HG03175 (cell line): ENCODE data around the gene SLC2A3.
A peak's percentile ranks its signal among the peaks of the same experiment; 100 is the strongest.
"Not testable (repeated sequence)": the region's sequence is repeated elsewhere in the genome, so short reads cannot be mapped to it uniquely, and the experiment has no call there.

ENCODE experiments used
- ATAC-seq: cut with Tn5 transposase; IDR thresholded peaks from one replicate; pipeline ENCODE4 v1.9.1; 2021; ENCODE audit warnings: mild to moderate bottlenecking, moderate library complexity; ENCODE audit not compliant: unreplicated experiment

Gene SLC2A3

DNA sequence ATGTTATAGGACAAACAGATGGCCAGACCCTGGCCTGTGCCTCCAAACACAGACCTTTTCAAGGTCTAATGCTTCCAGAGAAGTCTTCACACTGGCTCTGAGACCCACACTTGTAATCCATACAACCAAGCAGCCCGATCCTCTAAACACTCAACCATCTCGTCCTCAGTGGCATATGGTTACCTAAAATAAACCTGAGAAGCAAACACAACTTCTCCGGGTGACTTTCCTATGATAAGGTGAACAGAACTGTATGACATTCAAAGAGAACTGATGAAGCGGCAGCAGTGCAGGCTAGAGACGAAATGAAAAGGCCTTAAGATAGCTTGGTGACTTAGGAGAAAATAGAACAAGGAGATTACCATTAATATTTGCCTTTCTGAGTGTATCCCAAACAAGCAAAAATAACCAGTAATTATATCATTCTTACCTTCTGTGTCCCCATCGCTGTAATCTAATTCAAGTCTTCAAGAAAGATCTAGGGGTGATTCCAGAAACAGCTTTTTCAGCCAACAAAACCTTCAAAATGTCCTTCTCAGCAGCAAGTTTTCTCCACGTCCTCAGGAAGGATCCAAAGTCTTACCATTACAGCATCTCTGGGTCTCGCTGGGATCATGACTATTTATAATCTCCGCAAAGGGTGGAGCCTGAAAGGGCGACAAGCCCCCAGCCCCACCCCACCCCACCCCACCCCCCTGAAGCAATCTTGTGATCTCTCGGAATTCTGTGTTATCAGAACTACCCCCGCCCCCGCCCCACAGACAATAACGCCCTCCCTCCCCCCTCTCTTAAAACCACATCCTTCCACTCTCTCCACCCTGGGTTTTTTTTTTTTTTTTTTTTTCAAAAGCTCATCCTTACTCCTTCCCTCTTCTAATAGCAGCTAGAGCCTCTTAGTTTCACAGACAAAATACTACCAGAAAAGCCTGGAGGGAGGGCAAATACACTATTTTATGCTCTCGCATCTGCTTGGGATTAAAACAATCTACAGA is at the start of gene SLC2A3:
TSS of gene SLC2A3 (minus strand) at position 598 of the 992 bp plus-strand sequence. CDS start at position 445, 153 bp downstream.
- peak; percentile 40 for ATAC-seq

DNA sequence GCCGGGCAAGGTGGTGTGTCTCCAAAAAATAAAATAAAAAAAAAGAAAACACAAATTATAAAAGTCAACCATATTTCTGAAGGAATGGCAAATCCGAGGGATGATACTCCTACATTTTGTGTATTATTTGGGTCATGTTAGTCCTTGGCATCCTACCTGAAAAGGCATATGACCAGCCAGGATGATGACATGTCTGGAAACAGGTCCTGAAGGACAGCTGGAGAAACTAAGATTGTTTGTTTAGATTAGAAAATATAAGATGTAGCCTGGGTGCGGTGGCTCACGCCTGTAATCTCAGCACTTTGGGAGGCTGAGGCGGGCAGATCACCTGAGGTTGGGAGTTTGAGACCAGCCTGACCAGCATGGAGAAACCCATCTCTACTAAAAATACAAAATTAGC is 48.9 kb upstream of the SLC2A3 start:
- no peak for ATAC-seq

DNA sequence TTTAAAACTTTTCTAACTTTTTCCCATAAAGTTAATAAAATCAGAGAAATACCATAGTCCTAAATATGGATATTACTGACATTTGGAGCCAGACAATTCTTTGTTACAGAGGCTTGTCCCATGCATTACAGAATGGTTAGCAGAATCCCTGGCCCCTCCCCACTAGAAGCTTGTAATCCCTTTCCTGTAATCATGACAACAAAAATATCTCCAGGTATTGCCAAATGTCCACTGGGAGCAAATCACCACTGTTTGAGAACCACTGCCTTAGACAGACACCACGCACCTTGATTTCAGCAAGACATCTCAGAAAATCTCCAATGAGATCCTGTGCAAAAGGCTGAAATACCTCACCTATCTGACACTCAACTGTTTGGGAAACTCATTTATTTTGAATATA is 47.5 kb upstream of the SLC2A3 start:
- not testable (repeated sequence) for ATAC-seq

DNA sequence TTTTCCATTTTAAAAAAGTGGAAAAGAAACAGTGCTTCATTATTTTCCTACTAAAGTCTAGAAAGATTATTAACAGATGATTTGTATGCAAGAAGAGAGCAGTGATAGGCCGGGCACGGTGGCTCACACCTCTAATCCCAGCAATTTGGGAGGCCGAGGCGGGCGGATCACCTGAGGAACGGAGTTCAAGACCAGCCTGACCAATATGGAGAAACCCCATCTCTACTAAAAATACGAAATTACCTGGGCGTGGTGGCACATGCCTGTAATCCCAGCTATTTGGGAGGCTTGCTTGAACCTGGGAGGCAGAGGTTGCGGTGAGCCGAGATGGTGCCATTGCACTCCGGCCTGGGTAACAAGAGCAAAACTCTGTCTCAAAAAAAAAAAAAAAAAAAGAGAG is 47.0 kb upstream of the SLC2A3 start:
- ATAC-seq: not testable (repeated sequence)

DNA sequence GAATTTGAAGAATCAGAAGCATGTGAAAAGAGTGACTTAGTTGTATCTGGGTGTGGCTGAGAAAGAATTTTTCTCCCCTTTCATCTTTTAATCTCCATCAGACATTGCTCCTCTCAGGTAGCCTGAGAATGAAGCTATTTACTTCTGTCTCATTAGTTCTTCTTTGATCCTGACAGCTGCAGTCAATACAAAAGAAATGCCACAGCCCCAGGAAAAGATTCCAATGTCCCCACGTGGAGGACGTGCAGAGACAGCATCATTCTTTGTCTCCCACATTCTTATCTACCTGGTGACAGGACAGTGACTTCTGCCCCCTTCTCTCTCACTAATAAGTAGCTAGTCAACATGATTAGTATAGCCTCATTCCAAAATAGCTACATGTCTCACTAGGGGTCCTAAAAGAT is 46.3 kb upstream of the SLC2A3 start:
- ATAC-seq: not testable (repeated sequence)

DNA sequence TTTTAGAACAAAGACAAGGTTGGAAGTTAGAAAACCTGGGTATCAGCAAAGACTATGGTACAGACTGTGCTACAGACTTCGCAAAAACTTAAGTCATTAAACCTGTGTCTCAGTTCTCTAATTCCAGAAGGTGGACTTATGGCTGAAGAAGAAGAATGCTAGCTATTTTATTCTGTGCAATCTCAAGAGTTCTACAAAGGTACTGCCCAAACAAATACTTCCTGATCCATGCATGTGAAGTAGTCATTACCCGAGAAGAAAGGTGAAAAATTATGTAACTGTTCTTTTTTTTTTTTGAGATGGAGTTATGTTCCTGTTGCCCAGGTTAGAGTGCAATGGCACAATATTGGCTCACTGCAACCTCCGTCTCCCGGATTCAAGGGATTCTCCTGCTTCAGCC is 45.5 kb upstream of the SLC2A3 start:
- no peak for ATAC-seq

DNA sequence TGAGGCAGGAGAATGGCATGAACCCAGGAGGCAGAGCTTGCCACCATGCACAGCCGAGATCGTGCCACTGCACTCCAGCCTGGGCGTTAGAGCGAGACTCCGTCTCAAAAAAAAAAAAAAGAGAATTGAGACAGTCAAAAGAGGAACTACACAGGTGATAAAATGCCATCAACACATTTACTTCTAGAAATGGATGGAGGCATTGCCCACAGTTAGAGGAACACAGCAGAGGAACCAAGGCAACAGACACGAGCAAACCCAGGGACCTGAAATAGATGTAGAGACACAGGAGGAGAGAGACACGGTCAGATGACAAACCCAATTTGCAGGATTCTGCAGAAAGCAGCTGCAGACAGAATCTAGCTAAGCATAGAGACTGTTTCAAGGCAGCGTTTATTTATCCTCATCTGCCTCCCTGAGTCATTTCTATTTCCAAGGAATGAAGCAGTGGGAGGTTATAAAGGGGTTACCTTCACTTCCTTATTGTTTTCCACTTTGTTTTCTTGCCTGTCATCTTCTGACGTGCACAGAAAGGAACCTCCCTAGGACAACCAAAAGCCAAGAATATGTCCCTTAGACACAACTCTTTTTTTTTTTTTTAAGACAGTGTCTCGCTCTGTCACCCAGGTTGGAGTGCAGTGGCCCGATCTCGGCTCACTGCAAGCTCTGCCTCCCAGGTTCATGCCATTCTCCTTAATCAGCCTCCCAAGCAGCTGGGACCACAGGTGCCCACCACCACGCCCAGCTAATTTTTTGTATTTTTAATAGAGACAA is 41.6 kb upstream of the SLC2A3 start:
- peak; percentile 91 for ATAC-seq

DNA sequence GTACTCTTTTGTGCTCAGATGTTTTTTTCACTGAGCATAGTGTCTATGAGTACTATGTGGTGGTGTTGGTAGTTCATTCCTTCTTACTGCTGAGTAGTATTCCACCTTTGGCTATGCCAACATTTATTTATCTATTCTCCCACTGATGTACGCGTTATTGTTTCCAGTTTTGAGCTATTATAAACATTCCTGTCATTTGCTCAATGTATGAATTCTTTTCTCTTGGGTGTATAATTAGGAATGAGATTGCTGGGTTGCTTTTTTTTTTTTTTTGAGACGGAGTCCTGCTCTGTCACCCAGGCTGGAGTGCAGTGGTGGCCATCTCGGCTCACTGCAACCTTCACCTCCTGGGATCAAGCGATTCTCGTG is 37.5 kb upstream of the SLC2A3 start:
- no peak for ATAC-seq

DNA sequence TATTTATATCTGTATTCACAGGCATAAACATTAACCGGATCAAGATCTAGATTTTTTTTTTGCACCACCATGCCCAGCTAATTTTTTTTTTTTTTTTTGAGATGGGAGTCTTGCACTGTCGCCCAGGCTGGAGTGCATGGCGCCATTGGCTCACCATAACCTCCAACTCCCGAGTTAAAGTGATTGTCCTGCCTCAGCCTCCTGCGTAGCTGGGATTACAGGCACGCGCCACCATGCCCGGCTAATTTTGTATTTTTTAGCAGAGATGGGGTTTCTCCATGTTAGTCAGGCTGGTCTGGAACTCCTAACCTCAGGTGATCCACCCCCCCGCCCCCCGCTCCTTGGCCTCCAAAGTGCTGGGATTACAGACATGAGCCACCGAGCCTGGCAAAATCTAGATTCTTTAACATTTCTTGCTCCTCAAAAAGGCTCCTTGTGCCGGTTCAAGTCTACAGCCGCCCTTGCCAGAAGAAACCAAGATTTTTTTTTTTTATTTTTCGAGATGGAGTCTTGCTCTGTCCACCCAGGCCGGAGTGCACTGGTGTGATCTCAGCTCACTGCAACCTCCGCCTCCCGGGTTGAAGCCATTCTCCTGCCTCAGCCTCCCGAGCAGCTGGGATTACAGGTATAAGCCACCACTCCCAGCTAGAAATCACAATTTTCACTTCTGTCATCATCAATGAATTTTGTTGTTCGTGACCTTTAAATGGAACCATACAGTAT is 36.9 kb upstream of the SLC2A3 start:
- ATAC-seq: no peak

DNA sequence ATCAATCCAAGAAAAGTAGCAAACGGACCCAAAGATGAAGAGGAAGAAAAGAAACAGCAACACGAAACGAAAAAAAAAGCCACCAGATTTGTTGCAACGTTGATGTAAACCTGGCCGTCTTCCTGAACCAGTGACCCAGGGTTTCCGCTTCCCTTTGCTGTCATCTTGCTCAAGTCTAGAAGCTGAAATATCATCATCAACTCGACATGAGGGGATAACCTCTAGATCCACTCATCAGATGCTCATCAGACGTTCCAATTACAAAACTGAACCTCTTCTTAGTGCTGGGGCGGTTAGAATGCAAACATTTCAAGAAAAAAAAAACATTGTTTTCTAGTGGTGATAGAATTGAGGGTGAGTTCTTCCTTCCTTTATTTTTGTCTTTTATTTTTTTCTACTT is 36.3 kb upstream of the SLC2A3 start:
- ATAC-seq: not testable (repeated sequence)

DNA sequence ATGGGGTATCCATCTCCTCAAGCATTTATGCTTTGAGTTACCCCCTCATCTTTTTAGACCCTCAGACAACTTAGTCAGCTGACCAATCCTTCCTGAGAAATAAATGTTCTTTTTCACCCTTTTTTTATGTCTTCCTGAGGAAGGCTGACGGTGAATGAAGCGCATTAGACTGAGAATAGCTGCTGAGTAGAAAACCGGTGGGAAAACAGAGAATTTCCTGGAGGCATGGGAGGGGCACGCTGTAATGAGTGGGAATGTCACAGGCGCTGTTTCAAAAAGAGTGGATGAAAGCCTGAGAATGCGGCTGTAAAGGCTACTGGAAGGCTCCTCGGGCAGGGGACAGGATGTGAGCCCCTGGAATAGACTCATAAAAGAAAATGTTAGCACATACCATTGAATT is 35.8 kb upstream of the SLC2A3 start:
- not testable (repeated sequence) for ATAC-seq

DNA sequence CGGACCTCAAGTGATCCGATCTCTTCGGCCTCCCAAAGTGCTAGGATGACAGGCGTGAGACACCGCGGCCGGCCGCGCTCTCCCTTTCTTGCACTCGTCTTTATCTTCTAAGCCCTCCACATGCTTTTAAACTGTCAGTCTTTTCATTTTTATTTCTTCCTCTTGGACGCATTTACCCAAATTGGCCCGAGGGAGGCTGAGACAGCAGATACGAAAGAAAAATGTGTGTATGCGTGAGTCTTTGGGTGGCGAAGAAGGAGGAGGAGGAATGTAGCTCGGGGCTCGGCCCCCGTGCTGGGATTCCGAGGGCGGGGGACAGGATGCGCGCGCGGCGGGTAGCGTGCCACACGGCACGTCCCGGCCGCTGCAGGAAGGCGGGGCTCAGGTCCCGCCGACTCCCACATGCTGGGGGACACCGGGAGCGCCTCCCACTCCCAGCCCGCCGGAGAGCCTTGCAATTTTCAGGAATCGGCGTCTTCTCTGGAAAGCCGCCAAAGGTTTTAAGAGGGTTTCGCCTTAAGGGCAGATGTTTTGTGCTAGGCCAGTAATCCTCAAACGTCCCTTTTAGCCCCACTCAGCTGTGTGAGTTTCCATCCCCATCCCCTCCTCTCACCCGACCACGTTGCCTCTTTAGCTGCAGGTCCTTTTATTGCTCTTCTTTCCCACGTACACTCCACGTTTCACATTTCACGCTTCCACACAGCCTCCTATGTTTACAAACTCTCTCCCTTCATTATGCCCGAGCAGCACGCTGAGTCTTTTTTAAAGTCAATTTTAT is 34.7 kb upstream of the SLC2A3 start:
- ATAC-seq: peak; percentile 93

DNA sequence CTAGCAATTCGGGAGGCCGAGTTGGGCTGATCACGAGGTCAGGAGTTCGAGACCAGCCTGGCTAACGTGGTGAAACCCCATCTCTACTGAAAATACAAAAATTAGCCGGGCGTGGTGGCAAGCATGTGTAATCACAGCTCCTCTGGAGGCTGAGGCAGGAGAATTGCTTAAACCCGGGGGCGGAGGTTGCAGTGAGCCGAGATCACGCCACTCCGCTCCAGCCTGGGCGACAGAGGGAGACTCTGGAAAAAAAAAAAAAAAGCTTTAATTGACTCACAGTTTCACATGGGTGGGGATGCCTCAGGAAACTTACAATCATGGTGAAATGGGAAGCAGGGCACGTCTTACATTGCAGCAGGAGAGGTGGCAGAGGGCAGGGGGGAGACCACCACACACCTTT is 30.6 kb upstream of the SLC2A3 start:
- no peak for ATAC-seq

DNA sequence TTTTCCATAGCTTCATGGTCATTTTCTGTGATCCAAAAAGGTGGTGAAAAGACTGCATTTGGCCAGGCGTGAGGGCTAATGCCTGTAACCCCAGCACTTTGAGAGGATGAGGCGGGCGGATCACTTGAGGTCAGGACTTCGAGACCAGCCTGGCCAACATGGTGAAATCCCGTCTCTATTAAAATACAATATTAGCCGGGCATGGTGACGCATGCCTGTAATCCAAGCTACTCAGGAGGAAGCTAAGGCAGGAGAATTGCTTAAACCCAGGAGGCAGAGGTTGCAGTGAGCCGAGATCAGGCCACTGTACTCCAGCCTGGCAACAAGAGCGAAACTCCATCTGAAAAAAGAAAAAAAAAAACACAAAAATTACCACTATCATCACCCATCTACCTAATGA is 28.7 kb upstream of the SLC2A3 start:
- not testable (repeated sequence) for ATAC-seq

DNA sequence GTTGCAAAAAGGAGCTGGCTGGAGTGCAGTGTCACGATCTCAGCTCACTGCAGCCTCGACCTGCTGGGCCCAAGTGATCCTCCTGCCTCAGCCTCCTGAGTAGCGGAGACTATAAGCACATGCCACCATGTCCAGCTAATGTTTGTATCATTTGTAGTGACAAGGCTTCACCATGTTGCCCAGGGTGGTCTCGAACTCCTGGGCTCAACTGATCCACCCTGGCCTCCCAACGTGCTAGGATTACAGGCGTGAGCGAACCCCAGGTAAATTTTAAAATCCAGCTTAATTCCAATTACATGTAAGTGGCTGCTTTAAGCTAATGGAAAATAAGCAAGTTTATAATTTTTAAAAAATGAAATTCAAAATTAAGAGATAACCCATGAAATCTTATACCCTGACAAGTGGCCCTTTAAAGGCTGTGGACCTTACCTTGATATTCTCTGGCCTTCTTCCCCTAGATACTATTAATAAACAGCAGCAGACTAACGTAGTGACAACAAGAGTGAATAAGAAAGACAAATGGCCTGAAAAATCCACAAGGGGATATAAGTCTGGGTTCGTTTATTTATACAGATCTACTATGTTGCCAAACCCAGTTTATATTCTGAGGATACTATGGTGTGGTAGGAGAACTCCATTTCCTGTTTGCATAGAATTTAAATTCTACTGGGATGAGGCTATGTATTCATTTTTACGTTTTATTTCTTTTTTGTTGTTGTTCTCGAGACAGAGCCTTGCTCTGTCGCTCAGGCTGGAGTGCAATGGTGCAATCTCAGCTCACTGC is 25.6 kb upstream of the SLC2A3 start:
- no peak for ATAC-seq

DNA sequence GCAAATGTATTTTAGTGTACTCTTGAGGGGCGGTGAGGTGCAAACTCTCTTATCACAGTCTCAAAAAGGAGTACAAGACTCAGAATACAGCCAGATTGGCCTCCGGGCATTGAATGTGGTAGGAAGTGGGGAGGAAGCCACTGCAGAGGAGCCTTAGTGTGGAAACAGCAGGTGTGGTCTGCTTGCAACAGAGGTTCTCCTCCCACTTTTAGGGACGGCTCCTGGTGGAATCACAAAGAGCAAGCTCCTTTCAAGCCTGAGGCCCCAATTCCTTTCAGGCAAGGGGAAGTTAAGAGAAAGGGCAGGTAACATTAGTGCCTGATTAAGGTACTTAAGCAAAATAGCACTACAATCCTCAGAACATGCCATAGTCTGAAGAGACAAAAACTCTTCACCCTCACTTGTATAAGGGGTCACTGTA is 23.7 kb upstream of the SLC2A3 start:
- no peak for ATAC-seq

DNA sequence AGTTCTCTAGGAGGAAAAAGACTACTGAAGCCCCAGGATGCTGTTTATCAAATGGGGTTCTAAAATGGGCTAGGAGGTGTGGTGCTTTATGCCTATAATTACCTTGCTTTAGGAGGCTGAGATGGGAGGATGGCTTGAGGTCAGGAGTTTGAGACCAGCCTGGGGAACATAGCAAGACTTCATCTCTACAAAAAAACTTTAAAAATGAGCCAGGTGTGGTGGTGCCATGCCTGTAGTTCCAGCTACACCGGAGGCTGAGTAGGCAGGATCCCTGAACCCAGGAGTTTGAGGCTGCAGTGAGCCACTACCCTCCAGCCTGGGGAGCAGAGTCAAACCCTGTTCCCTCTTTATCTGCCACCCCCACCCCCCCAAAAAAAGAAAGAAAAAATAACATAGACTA is 23.3 kb upstream of the SLC2A3 start:
- ATAC-seq: no peak

DNA sequence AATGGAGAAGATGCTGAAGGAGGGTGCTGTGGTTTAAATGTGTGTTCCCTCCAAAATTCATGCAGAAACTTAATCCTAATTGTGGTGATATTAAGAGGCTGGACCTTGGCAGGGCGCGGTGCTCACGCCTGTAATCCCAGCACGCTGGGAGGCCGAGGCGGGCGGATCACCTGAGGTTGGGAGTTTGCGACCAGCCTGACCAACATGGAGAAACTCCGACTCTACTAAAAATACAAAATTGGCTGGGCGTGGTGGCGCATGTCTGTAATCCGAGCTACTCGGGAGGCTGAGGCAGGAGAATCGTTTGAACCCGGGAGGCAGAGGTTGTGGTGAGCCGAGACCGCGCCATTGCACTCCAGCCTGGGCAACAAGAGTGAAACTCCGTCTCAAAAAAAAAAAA is 18.9 kb upstream of the SLC2A3 start:
- not testable (repeated sequence) for ATAC-seq

DNA sequence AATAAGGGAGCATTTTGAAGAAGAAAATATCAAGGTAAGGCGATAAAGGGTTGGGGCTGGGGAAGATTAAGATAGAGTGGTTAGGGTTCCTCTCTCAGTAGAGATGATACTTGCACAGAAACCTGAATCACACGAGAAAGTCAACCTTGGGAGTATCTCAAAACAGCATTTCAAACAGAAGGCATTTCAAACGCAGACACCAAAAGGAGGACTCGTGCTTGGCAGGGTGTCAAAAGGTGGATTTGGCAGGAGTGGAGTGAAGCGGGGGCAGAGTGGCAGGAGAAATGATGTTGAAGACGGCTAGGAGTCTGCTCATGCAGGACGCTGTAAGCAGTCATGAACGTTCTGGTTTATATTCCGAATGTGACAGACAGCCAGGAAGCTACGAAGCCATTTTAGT is 18.4 kb upstream of the SLC2A3 start:
- not testable (repeated sequence) for ATAC-seq

DNA sequence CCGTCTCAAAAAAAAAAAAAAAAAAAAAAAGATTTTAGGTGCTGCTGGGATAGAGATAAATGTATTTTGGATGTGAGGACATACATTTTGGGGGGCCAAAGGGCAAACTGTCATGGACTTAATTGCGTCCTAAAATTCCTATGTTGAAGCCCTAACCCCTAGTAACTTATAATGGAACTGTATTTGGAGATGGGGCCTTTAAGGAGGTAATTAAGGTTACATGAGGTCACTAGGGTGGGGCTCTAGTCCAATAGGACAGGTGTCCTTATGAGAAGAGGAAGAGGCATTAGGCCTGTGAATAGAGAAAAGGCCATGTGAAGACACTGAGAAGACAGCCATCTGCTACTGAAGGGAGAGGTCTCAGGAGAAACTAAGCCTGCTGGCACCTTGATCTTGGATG is 17.9 kb upstream of the SLC2A3 start:
- not testable (repeated sequence) for ATAC-seq
